ENCODE results near the gene MEX3D. TPM values are rescaled to one million over a fixed set of nuclear protein-coding genes. Genes with fewer than 3 reads are reported as not detected.

The MEX3D gene
- total RNA-seq, 6 experiments from 2014 or later, result 6.7 to 16.6 (median 10.3) TPM

- Histone ChIP-seq H3K27ac (no peak overlapping the region), H3K27me3 (no peaks in the 10 kb centered on the region), H3K4me3 (no peak overlapping the region), H3K4me1 (no peaks in the 10 kb centered on the region), H3K36me3 (no peaks in the 10 kb centered on the region), H3K9me3 (no peaks in the 10 kb centered on the region)
- DNase-seq (no peak), ATAC-seq (no peak)
- intact Hi-C loops (cut with DNase I), result no loop called here
- no CpG with 5 or more reads among the region's 25 CpGs for WGBS (ENCODE audit: insufficient coverage, low coverage, low lambda C conversion rate, missing lambda C conversion rate)
- no peak for TF ChIP-seq POLR2A (IDR thresholded peaks at IDR 0.05)
- TF ChIP-seq, protein P1, sequence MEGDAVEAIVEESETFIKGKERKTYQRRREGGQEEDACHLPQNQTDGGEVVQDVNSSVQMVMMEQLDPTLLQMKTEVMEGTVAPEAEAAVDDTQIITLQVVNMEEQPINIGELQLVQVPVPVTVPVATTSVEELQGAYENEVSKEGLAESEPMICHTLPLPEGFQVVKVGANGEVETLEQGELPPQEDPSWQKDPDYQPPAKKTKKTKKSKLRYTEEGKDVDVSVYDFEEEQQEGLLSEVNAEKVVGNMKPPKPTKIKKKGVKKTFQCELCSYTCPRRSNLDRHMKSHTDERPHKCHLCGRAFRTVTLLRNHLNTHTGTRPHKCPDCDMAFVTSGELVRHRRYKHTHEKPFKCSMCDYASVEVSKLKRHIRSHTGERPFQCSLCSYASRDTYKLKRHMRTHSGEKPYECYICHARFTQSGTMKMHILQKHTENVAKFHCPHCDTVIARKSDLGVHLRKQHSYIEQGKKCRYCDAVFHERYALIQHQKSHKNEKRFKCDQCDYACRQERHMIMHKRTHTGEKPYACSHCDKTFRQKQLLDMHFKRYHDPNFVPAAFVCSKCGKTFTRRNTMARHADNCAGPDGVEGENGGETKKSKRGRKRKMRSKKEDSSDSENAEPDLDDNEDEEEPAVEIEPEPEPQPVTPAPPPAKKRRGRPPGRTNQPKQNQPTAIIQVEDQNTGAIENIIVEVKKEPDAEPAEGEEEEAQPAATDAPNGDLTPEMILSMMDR (IDR thresholded peaks at IDR 0.05), result no peak
Measured at GRCh38 chr19:1560286-1560882, 7.7 kb downstream of the MEX3D start.

DNA sequence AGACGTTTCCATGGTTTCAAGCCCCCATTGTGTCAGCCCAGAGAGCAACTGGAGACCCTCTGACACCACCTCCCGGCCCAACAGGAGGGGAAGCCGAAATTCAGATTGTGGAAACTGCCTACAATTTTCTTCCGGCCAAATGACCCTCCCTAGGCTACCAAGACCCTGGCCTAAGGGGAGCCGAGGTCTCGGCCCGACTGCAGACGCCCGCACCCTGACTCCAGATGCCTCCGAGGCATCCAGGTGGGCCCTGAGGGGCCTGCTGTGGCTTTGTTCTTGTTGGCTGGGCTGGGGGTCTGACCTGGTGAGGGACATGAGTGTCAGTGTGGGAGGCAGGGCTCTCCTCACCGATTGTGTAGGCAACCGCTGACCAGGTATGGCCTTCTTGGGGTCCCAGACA is 9.6 kb downstream of the MEX3D start:
- Histone ChIP-seq H3K27ac (no peak overlapping the region), H3K4me1 (no peaks in the 10 kb centered on the region), H3K27me3 (no peaks in the 10 kb centered on the region), H3K36me3 (no peaks in the 10 kb centered on the region), H3K4me3 (no peak overlapping the region), H3K9me3 (no peaks in the 10 kb centered on the region)
- no peak for ATAC-seq
- WGBS (ENCODE audit: insufficient coverage, low coverage, low lambda C conversion rate, missing lambda C conversion rate), result 78% methylated on average over 3 of the region's 12 CpGs
- TF ChIP-seq, protein P1 (IDR thresholded peaks at IDR 0.05), result no peak
- no peak for TF ChIP-seq POLR2A (IDR thresholded peaks at IDR 0.05)
- no peak for DNase-seq
- intact Hi-C loops (cut with DNase I), result loop anchor here (10.0 kb wide), 2 partner anchors 116 to 226 kb away; no protein-coding TSS in a partner anchor

DNA sequence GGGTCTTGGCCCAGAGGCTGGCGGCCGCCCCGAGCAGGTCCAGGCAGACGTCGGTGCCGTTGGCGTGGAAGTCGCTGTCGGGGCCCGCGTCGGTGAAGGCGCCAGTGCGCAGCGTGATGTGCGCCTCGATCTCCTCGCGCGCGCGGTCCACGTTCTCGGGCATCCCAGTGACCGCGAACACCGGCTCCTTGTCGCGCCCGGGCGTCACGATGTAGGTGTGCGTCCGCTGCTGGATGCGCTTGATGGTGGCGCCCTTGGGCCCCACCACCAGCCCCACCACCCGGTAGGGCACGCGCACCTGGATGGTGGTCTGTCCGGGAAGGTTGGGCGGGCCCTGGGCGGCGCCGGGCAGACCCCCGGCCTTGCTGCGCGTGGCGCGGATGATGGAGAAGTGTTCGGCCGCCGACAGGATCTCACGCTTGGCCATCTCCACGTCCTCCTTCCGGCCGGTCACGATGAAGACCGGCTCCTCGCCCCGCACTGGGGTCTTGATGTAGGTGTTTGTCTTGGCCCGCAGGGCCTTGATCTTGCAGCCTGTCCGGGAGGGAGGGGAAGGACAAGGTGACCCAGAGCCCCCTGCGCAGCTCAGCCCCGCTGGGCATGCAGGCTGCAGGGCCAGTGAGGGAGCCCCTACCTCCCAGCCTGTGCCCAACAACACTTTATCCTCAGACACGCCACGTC is 11.6 kb downstream of the MEX3D start:
- H3K4me1 ChIP-seq, result no peaks in the 10 kb centered on the region
- DNase-seq (no peak), ATAC-seq (no peak)
- no peak for TF ChIP-seq POLR2A (IDR thresholded peaks at IDR 0.05)
- WGBS (ENCODE audit: insufficient coverage, low coverage, low lambda C conversion rate, missing lambda C conversion rate), result 96% methylated on average over 26 of the region's 66 CpGs
- intact Hi-C loops (cut with DNase I), result loop anchor here (10.0 kb wide), 2 partner anchors 118 to 228 kb away; no protein-coding TSS in a partner anchor
- H3K36me3 ChIP-seq, result no peaks in the 10 kb centered on the region
- H3K27ac ChIP-seq, result no peak overlapping the region
- H3K4me3 ChIP-seq, result no peak overlapping the region
- H3K9me3 ChIP-seq, result no peaks in the 10 kb centered on the region
- H3K27me3 ChIP-seq, result no peaks in the 10 kb centered on the region

DNA sequence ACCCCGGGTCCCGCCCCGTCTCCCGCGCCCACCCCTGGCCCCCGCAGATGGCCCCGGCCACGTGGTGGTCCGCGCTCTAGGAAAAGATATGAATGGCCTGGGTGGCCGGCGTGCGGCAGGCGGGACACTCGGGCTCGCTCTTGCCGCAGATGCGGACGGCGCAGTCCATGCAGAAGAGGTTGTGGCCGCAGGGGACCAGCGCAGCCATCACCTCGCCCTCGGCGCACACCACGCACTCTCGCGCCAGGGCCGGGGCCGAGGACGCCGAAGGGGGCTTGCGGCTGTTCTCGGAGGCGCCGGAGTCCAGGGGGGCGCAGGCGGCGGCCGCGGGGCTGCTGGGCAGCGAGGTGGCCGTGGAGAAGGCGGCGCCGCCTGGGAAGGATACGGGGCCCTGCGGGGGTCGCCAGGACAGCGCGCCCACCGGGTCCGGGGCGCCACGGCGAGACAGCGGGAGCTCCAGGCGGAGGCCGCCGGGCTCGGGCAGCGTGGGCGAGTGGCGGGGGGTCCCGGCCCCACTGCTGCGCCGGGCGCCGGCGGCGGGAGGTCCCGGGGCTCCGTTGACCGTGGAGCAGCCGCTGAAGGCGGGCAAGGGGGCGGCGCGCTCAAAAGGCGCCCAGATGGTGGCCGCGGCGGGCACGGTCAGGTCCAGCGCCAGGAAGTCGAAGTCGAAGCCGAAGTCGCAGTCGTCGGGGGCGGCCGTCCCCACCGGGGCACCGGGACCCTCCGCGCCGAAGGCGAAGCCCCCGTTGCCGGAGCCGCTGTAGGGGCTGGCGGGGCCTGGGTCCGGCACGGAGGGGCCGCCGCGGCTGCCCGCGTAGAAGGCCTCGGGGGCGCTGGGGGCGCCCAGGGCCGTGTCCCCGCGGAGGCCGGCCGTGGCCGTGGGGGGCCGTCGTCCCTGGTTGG is 12.4 kb downstream of the MEX3D start:
- TF ChIP-seq, protein P1 (IDR thresholded peaks at IDR 0.05), result no peak
- no peak for TF ChIP-seq POLR2A (IDR thresholded peaks at IDR 0.05)
- DNase-seq, result no peak
- WGBS (ENCODE audit: insufficient coverage, low coverage, low lambda C conversion rate, missing lambda C conversion rate), result 97% methylated on average over 21 of the region's 121 CpGs
- intact Hi-C loops (cut with DNase I), result loop anchor here (10.0 kb wide), 2 partner anchors 119 to 229 kb away; no protein-coding TSS in a partner anchor
- Histone ChIP-seq H3K4me3 (no peak overlapping the region), H3K36me3 (no peaks in the 10 kb centered on the region), H3K9me3 (no peaks in the 10 kb centered on the region), H3K27me3 (no peaks in the 10 kb centered on the region), H3K27ac (no peak overlapping the region), H3K4me1 (no peaks in the 10 kb centered on the region)
- no peak for ATAC-seq

Measured in right lobe of liver (tissue), 6 donors.